Osteocyte (in vitro differentiated cells): ENCODE data around the gene ATXN10. TPM values are rescaled to one million over a fixed set of nuclear protein-coding genes. Genes with fewer than 3 reads are reported as not detected.

ENCODE experiments used
- DNase-seq: peaks from one replicate; pipeline ENCODE4 v3.0.0; 2021; ENCODE audit warnings: mixed read lengths; ENCODE audit not compliant: unreplicated experiment; ENCODE audit errors: extremely low spot score
- H3K27ac Mint-ChIP-seq: one replicate; pipeline ENCODE4 v1.8.0; 2021; ENCODE audit warnings: mild to moderate bottlenecking, mixed read lengths; ENCODE audit not compliant: unreplicated experiment
- H3K27me3 Mint-ChIP-seq: one replicate; pipeline ENCODE4 v1.8.0; 2021; ENCODE audit warnings: mixed read lengths; ENCODE audit not compliant: unreplicated experiment
- H3K36me3 Mint-ChIP-seq: one replicate; pipeline ENCODE4 v1.8.0; 2021; ENCODE audit warnings: mixed read lengths; ENCODE audit not compliant: unreplicated experiment
- H3K4me1 Mint-ChIP-seq: one replicate; pipeline ENCODE4 v1.8.0; 2021; ENCODE audit warnings: mixed read lengths; ENCODE audit not compliant: unreplicated experiment
- H3K4me3 Mint-ChIP-seq: one replicate; pipeline ENCODE4 v1.8.0; 2021; ENCODE audit warnings: mild to moderate bottlenecking, moderate library complexity, mixed read lengths; ENCODE audit not compliant: unreplicated experiment
- H3K9me3 Mint-ChIP-seq: one replicate; pipeline ENCODE4 v1.8.0; 2021; ENCODE audit warnings: mixed read lengths; ENCODE audit not compliant: unreplicated experiment
- CTCF ChIP-seq: fragments of 200-600 bp; sonication (generic); IDR thresholded peaks from 2 replicates; pipeline ENCODE4 v1.5.0; 2021; ENCODE audit warnings: antibody characterized with exemption, mild to moderate bottlenecking, moderate library complexity
- total RNA-seq: library from RNA; stranded (reverse); gene quantifications from 2 replicates; pipeline ENCODE4 v1.2.1, GENCODE V29; 2021

The ATXN10 gene
- total RNA-seq, 1 donor from 2014 or later = 164 TPM

GRCh38 chr22:45645526-45646414 lies 25.9 kb upstream of the ATXN10 start:
- TF ChIP-seq CTCF = peak; percentile 97
- Mint-ChIP-seq H3K9me3 (no peaks in the 10 kb centered on the region), H3K36me3 (no peaks in the 10 kb centered on the region), H3K4me1 (peaks cover 3% of the 10 kb centered on the region), H3K27me3 (peaks cover 10% of the 10 kb centered on the region), H3K4me3 (no peak overlapping the region), H3K27ac (no peak overlapping the region)
- peak; percentile 89 for DNase-seq

- no peak for TF ChIP-seq CTCF
Observed at GRCh38 chr22:45647532-45648225, 24.0 kb upstream of the ATXN10 start.

GRCh38 chr22:45648301-45649117 lies 23.1 kb upstream of the ATXN10 start:
- peaks cover 5% of the 10 kb centered on the region for H3K4me1 Mint-ChIP-seq
- no peak for TF ChIP-seq CTCF
- H3K27me3 Mint-ChIP-seq = peaks cover 22% of the 10 kb centered on the region
- DNase-seq = peak; percentile 81
- peaks cover 3% of the 10 kb centered on the region for H3K36me3 Mint-ChIP-seq
- no peaks in the 10 kb centered on the region for H3K9me3 Mint-ChIP-seq
- H3K27ac Mint-ChIP-seq = no peak overlapping the region
- H3K4me3 Mint-ChIP-seq = no peak overlapping the region

More at GRCh38 chr22:45647532-45648225, 24.0 kb upstream of the ATXN10 start:
- peaks cover 3% of the 10 kb centered on the region for H3K36me3 Mint-ChIP-seq
- DNase-seq = peak; percentile 63
- H3K9me3 Mint-ChIP-seq = no peaks in the 10 kb centered on the region
- peaks cover 15% of the 10 kb centered on the region for H3K27me3 Mint-ChIP-seq
- H3K4me3 Mint-ChIP-seq = no peak overlapping the region
- peaks cover 3% of the 10 kb centered on the region for H3K4me1 Mint-ChIP-seq
- H3K27ac Mint-ChIP-seq = no peak overlapping the region

- Mint-ChIP-seq H3K27ac (no peak overlapping the region), H3K4me1 (peaks cover 5% of the 10 kb centered on the region), H3K9me3 (no peaks in the 10 kb centered on the region), H3K27me3 (peaks cover 25% of the 10 kb centered on the region), H3K4me3 (no peak overlapping the region), H3K36me3 (peaks cover 3% of the 10 kb centered on the region)
- TF ChIP-seq CTCF = no peak
- DNase-seq = no peak
Observed at GRCh38 chr22:45649809-45650208, 21.8 kb upstream of the ATXN10 start.
